Muscle layer of colon (tissue), 2 donors: Measurements from ENCODE around the gene FAF2.

ENCODE experiments used
- H3K27ac ChIP-seq: one replicate; pipeline ENCODE4 v1.7.0; 2013; ENCODE audit warnings: low read depth, mild to moderate bottlenecking, low read length, moderate library complexity
- H3K27me3 ChIP-seq, 2 donors: one replicate each; pipeline ENCODE4 v1.7.0; 2013; ENCODE audit warnings: low read length in 2 of 2, mild to moderate bottlenecking in 2 of 2; ENCODE audit not compliant: insufficient read depth in 2 of 2, control insufficient read depth in 1 of 2
- H3K36me3 ChIP-seq: one replicate; pipeline ENCODE4 v1.7.0; 2013; ENCODE audit warnings: mild to moderate bottlenecking, low read length; ENCODE audit not compliant: insufficient read depth
- H3K4me1 ChIP-seq: one replicate; pipeline ENCODE4 v1.7.0; 2013; ENCODE audit warnings: mild to moderate bottlenecking, low read length; ENCODE audit not compliant: insufficient read depth
- H3K4me3 ChIP-seq, 2 donors: one replicate each; pipeline ENCODE4 v1.7.0; 2013; ENCODE audit warnings: low read length in 2 of 2, low read depth in 1 of 2, mild to moderate bottlenecking in 1 of 2, moderate library complexity in 1 of 2
- H3K9ac ChIP-seq: one replicate; pipeline ENCODE4 v1.7.0; 2013; ENCODE audit warnings: low read length
- H3K9me3 ChIP-seq: one replicate; pipeline ENCODE4 v1.7.0; 2013; ENCODE audit warnings: mild to moderate bottlenecking, low read length
- donor health status: abdominal sarcoma.
- donor health status: Adenocarcinoma of cecum.

The FAF2 gene

DNA sequence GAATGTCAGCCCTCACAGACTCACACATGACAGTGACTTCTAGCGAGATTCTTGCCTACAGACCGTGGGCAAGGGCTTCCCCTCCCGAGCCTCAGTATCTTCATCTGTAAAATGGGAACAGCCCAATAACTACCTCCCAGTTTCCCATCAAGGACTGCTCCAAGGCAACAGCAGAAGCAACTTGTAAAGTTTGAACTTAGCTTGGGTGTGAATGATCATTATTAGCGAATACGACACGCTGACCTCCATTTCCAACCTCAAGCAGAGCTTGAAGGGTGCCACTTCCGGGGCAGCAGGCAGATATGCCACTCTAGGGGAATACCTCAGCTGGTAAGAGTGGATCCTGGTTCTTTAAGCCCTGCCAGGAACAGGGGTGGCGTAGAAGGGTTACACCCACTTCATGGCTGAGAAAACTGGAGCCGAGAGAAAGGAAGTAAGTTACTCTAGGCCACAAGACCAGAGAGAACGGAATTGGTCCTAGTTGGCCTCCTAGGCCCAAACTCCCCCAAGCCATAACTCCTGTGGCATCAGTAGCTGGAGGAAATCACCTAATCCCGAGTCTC is 87.0 kb downstream of the FAF2 start:
- Histone ChIP-seq H3K4me1 (peaks cover 53% of the 10 kb centered on the region), H3K9ac (peak overlapping the region; percentile 87), H3K9me3 (no peaks in the 10 kb centered on the region), H3K36me3 (peaks cover 12% of the 10 kb centered on the region), H3K4me3 (peak overlapping the region; percentile 45 to 100), H3K27ac (peak overlapping the region; percentile 95), H3K27me3 (no peaks in the 10 kb centered on the region)

DNA sequence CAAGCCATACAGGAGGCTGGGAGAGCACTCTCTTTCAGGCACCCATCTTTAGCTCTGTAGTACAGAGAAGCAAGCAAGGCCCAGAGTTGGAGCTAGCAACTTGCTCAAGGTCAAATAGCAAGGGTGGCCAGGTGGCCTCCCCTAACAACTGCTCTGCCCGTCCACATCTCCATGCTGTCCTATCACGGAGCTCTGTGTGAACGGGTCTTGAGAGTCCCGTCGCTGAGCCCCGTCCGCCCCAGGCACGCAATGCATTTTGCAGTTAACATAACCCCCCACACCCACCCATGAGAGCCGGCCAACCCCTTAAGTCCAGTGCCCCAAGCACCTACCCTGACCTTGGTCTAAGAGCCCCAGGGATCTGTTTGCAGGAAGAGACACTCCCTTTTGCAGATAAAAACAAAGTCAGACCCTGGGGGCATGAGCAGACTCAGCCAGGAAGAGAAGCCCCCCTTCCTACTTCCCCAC is 87.5 kb downstream of the FAF2 start:
- Histone ChIP-seq H3K27ac (peak overlapping the region; percentile 95), H3K4me1 (peaks cover 53% of the 10 kb centered on the region), H3K36me3 (peaks cover 12% of the 10 kb centered on the region), H3K9ac (peak overlapping the region; percentile 87), H3K4me3 (peak overlapping the region; percentile 45 to 100), H3K9me3 (no peaks in the 10 kb centered on the region), H3K27me3 (no peaks in the 10 kb centered on the region)

- no peaks in the 10 kb centered on the region for H3K27me3 ChIP-seq
- H3K9me3 ChIP-seq, result no peaks in the 10 kb centered on the region
- peaks cover 49% of the 10 kb centered on the region for H3K4me1 ChIP-seq
- peak overlapping the region; percentile 87 for H3K9ac ChIP-seq
- peaks cover 7% of the 10 kb centered on the region for H3K36me3 ChIP-seq
- H3K4me3 ChIP-seq, result peak overlapping the region; percentile 82 to 100
- H3K27ac ChIP-seq, result peak overlapping the region; percentile 95
Observed at GRCh38 chr5:176536132-176536901, 88.1 kb downstream of the FAF2 start.

- Histone ChIP-seq H3K27ac (peak within 1 kb of the TSS; percentile 95), H3K9ac (peak within 1 kb of the TSS; percentile 95), H3K4me3 (peak within 1 kb of the TSS; percentile 82 to 100), H3K27me3 (no peaks in the 10 kb centered on the region), H3K36me3 (peaks cover under 1% of the 10 kb centered on the region), H3K9me3 (no peaks in the 10 kb centered on the region), H3K4me1 (peaks cover 50% of the 10 kb centered on the region)
Observed at GRCh38 chr5:176536902-176537553, 88.8 kb downstream of the FAF2 start, which contains the start of gene RNF44. Gene RNF44, minus strand, starts transcription at chr5:176537402. Its CDS starts 4,930 bp downstream, at chr5:176532472.

DNA sequence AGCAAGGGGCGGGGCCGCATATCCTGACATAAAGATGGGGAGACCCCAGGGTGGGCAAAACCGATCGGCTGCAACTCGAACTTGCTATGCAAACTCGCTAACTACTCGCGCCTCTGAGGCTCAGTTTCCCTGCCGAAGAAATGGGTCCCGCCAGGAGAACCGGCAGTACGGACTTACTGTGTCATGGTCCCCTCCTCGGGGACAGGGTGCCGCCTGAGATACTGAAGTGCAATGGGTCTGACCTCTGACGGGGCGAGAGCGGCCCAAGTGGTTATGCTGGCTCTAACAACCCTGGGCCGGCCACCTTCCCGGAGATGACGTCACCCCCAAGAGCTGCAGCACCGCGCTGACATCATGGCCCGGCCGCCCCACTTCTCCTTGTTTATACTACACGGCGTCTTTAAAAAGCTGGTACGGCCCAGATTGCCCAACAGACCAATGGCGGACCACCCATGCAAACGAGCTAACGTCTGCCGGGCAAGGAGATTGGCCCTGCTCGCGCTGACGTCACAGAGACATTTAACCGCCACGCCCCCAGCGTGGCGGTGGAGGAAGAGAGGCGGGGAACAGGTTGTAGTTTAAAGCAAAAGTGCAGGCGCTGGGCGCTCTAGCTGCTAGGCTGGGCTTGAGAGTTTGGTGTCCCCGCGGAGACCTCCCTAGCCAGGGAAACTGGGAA is 89.5 kb downstream of the FAF2 start:
- Histone ChIP-seq H3K4me3 (peak overlapping the region; percentile 82 to 100), H3K36me3 (no peaks in the 10 kb centered on the region), H3K9me3 (no peaks in the 10 kb centered on the region), H3K4me1 (peaks cover 52% of the 10 kb centered on the region), H3K27me3 (no peaks in the 10 kb centered on the region), H3K9ac (peak overlapping the region; percentile 95), H3K27ac (peak overlapping the region; percentile 95)

DNA sequence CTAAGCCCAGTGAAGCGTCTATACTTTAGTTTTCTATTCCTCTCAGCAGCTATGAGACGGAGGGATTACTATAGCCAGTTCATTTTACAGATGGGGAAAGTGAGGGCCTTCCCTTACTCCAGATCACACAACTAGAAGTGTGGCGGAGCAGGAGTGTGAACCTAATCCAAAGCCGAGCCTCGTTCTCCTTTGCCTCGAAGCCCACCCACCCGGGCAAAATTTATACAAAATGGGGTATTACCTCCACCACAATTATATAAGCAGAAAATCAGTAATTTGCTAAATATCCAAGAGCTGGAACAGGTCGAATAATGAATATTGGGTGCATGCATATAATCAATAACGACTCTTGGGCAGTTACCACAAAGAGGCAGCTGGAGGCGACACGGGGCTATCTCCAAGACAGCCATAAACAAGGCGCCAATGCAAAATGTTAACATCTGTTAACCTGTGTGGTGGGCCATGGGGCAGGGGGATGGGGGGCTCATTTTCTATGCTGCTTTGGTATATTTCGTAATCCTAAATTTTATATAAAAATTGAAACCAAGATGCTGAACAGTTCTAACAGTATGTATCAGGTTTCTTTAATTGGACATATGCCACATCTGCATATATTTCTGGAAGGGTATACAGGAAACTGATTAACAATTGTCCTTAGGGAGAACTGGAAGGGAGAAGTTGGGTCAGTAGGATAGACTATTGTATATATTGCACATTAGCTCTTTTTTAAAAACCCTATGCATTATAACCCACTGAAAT is 90.2 kb downstream of the FAF2 start:
- H3K9me3 ChIP-seq, result no peaks in the 10 kb centered on the region
- H3K9ac ChIP-seq, result no peak overlapping the region
- no peaks in the 10 kb centered on the region for H3K36me3 ChIP-seq
- peak overlapping the region in 1 of 2 donors; percentile 100 for H3K4me3 ChIP-seq
- peak overlapping the region; percentile 95 for H3K27ac ChIP-seq
- H3K27me3 ChIP-seq, result no peaks in the 10 kb centered on the region
- peaks cover 44% of the 10 kb centered on the region for H3K4me1 ChIP-seq

DNA sequence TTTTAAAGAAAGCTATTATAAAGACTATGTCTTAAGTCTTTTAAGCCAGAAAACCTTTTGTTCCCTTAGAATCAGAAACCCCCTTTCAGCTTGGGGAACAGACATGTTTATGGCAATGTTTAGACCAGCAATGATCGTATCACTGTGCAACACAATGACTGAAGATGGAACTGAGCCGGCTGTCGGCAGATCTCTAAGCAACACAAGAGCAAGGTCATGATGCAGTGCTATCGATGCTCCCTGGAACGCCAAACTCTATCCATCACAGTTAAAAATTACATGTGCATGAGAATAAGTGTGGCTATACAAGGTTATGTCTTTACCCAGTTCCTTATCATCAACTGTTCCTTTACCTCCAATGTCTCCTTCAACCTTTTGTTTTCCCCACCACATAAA is 90.8 kb downstream of the FAF2 start:
- no peak overlapping the region for H3K9ac ChIP-seq
- H3K9me3 ChIP-seq, result no peaks in the 10 kb centered on the region
- H3K27ac ChIP-seq, result no peak overlapping the region
- no peak overlapping the region for H3K4me3 ChIP-seq
- no peaks in the 10 kb centered on the region for H3K27me3 ChIP-seq
- H3K4me1 ChIP-seq, result peaks cover 39% of the 10 kb centered on the region
- H3K36me3 ChIP-seq, result no peaks in the 10 kb centered on the region

DNA sequence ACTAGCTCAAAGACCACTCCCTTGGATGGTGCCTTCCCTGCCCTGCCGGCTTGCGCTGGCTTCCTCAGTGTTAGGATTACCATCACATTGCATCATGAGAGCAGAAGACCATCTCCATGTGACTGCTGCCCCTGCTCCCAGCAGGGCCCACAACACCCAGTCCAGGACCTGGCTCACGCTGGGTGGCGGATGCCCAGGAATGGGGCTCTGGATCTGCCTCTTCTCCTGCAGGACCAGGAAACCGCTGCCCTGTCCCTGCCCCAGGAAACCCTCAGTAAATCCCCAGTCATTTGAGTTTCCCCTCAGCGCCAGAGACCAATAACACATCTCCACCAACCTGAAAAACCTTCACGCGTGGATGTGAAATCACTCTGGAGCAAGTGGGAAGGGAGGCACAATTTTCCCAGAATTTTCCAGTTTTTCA is 92.3 kb downstream of the FAF2 start:
- H3K4me1 ChIP-seq, result peaks cover 31% of the 10 kb centered on the region
- no peak overlapping the region for H3K4me3 ChIP-seq
- no peaks in the 10 kb centered on the region for H3K9me3 ChIP-seq
- no peaks in the 10 kb centered on the region for H3K27me3 ChIP-seq
- no peak overlapping the region for H3K9ac ChIP-seq
- no peak overlapping the region for H3K27ac ChIP-seq
- no peaks in the 10 kb centered on the region for H3K36me3 ChIP-seq

DNA sequence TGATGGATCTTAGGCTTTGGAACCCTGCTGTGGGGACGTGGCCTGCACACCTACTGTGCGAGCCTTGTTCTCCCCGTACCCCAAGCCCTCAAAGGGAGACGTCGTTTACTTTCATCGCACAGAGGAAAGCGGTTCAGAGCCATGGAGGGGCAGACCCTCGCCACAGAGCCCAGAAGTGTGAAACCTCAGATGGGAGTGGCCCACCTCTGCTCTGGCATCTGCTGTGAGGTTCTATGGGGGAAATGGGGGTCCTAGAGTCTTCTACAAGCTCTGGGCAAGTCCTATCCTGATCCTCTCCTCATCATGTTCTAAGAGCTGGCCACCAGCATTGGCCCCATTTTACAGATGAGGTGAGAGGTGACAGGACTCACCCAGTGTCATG is 92.8 kb downstream of the FAF2 start:
- Histone ChIP-seq H3K9ac (no peak overlapping the region), H3K27me3 (no peaks in the 10 kb centered on the region), H3K36me3 (no peaks in the 10 kb centered on the region), H3K4me3 (no peak overlapping the region), H3K9me3 (no peaks in the 10 kb centered on the region), H3K4me1 (peaks cover 26% of the 10 kb centered on the region), H3K27ac (no peak overlapping the region)

- H3K4me3 ChIP-seq, result no peak overlapping the region
- no peaks in the 10 kb centered on the region for H3K36me3 ChIP-seq
- H3K4me1 ChIP-seq, result peaks cover 26% of the 10 kb centered on the region
- H3K9me3 ChIP-seq, result no peaks in the 10 kb centered on the region
- H3K27ac ChIP-seq, result peak overlapping the region; percentile 45
- H3K27me3 ChIP-seq, result no peaks in the 10 kb centered on the region
- H3K9ac ChIP-seq, result no peak overlapping the region
Observed at GRCh38 chr5:176541338-176542134, 93.4 kb downstream of the FAF2 start.
